Suprapubic skin (tissue), 3 donors: Measurements from ENCODE around the gene OR5AK2.

Experiments
- CTCF ChIP-seq, 2 donors: fragments of 200-600 bp in 1 of 2; fragments of 450-650 bp in 1 of 2; sonication (generic) in 1 of 2; IDR thresholded peaks; one replicate each; pipeline ENCODE4 v1.5.1; 2016 to 2019; ENCODE audit warnings: antibody characterized with exemption in 2 of 2, mild to moderate bottlenecking in 1 of 2, moderate library complexity in 1 of 2
- EP300 ChIP-seq: sonication (generic); formaldehyde crosslinking; IDR thresholded peaks from one replicate; pipeline ENCODE4 v1.6.1; 2017; ENCODE audit warnings: antibody characterized with exemption
- POLR2A ChIP-seq, 2 donors: fragments of 450-650 bp; IDR thresholded peaks; one replicate each; pipeline ENCODE4 v1.6.1; 2017; ENCODE audit warnings: antibody characterized with exemption in 2 of 2, mild to moderate bottlenecking in 2 of 2, moderate library complexity in 2 of 2

- TF ChIP-seq CTCF (IDR thresholded peaks at IDR 0.05) (no peak), POLR2A (IDR thresholded peaks at IDR 0.05) (no peak), EP300 (no peak)
These were observed 5.8 kb downstream of the OR5AK2 start for GRCh38 chr11:56994532-56994931.
